Stimulated activated CD8-positive, alpha-beta memory T cell treated with anti-CD3 and anti-CD28 coated beads, Interleukin-7, amount 100 ng/mL, for 1 hour (primary cell): ENCODE results near the gene MREG.

Source experiments
- DNase-seq, 2 donors: peaks; one replicate each; pipeline ENCODE4 v3.0.0-alpha.2; 2020; ENCODE audit warnings: low read depth in 2 of 2

MREG gene

GRCh38 chr2:215919624-215920243 is 93.6 kb downstream of the MREG start:
- DNase-seq = no peak

DNA sequence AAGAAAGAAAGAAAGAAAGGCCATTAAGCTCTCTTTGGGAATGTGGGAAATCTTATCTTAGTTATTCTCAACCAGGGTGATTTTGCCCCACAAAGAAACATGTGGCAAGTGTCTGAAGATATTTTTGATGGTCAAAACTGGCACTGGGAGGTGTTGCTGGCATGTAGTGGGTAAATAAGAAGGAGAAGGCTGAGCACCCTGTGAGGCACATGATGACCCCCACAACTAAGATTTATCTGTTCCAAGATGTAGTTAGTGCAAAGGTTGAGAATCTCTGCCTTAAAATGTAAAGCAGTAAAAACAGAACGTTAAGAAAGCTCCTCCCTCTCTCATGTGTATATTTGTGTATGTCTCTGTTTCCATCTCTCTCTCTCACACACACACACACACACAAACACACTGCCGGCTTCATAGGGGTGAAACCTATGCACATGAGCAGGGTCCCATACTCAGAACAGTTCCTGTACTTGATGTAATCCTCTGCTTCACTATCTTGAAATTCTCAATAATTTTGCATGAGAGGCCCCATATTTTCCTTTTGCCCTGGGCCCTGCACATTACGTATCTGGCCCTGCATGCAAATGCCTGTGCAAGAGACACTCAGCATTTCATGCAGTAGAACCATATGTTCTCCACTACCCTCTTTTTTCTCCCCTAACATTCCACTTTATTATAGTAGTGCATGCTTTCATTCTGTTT is 94.3 kb downstream of the MREG start:
- DNase-seq = no peak

GRCh38 chr2:215917953-215918620 is 95.3 kb downstream of the MREG start:
- DNase-seq = no peak

DNA sequence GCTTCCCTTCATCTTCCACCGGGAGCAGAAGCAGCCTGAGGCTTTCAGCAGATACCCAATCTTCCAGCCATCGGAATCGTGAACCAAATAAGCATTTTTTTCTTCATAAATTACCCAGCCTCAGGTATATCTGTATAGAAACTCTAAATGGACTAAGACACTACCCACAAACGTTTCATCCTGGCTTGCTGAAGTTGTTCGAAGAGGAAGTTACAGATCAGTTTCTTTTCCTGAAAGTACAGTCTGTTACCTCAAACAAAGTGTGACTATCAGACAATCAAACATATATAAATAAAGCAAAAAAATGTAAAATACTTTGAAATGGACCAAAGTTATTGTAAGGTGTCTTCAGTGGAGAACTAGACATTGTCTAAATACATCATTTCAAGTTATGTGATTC is 97.9 kb downstream of the MREG start:
- no peak for DNase-seq

DNA sequence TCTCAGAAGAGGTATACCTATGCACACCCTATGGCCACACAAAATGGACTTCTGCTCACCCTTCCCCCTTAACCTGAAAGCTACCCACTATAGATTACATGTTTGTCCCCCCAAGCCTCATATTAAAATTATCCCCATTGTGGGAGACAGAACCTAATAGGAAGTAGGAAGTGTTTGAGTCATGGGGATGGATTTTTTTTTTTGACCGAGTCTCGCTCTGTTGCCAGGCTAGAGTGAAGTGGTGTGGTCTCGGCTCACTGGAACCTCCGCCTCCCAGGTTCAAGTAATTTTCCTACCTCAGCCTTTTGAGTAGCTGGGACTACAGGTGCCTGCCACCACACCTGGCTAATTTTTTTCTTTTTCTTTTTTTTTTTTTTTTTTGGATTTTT is 98.6 kb downstream of the MREG start:
- DNase-seq = no peak

- no peak for DNase-seq
Observed at GRCh38 chr2:215914054-215914776, 99.1 kb downstream of the MREG start.

GRCh38 chr2:215912299-215912842 is 101.0 kb downstream of the MREG start:
- no peak for DNase-seq

- no peak for DNase-seq
Observed at GRCh38 chr2:215911301-215912085, 101.9 kb downstream of the MREG start.

DNA sequence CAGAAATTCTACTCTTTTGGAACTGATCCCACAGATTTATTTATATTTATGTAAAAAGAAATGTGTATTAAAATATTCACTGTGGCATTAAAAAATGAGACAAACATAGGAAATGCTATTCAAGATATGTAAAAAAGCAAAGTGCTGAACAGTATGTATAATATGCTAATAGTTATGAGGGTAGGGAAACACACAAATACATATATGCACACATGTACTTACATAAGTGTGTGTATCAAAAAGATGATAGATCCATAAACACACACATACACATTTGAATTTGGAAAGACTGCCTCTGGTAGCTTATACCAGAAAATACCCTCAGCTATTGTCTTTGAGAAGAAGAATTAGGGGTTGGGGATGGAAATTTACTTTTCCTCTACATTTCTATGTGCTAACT is 103.2 kb downstream of the MREG start:
- DNase-seq = no peak

DNA sequence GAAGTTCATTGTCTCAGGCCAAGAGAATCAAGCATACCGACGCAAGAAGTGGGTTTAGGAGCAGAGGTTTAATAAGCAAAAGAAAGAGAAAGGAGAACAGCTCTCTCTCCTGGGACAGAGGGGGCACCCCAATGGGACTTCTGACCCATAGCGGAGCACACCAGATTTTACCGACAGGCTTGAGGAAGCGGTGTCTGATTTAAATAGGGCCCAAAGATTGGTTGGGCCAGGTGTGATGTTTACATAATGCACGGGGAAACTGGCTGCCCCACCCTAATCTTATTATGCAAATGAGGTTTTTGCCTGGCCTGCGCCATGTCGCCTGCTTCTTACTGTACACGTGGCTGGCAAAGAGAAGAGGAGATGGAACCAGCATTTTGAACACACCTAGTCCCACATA is 106.2 kb downstream of the MREG start:
- DNase-seq = no peak

- no peak for DNase-seq
Observed at GRCh38 chr2:215906458-215906857, 106.9 kb downstream of the MREG start.

GRCh38 chr2:215905691-215906090 is 107.7 kb downstream of the MREG start:
- DNase-seq = no peak

- no peak for DNase-seq
Observed at GRCh38 chr2:215904101-215904500, 109.2 kb downstream of the MREG start.

DNA sequence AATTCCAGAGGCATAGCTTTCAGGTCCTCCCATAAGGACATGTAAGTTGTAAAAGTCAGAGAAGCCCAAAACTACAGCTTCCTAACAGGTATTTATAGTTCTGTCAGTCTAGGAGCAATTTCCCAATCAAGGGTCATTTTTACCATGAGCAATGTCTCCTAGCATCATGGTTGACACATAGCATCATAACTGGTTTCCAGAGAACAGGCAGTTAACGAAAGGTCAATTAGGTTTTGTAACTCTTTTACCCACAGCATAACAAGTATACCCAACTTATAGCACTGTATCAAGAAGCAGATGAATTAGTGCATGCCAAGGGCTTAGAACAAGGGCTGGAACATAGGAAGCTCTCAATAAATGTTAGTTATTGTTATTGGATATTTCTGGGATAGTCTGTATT is 110.1 kb downstream of the MREG start:
- DNase-seq = no peak

DNA sequence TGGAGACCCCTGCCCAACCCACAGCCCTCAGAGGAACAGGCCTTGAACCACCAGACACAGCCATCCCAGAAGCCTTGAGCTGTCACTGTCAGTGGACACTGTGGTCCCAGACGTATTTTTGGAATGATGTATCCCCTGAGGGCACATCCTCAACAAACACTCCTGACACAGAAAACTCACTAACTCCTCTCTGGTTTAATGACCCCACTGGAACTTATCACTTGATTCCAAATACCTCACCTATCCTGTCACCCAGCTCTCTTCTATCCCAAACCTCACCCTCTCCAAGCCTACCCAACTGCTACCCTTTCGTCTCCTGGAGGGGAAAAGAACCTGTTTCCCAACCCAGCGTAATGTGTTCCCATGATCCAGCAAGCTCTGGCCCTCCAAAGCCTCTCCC is 111.6 kb downstream of the MREG start:
- DNase-seq = no peak

DNA sequence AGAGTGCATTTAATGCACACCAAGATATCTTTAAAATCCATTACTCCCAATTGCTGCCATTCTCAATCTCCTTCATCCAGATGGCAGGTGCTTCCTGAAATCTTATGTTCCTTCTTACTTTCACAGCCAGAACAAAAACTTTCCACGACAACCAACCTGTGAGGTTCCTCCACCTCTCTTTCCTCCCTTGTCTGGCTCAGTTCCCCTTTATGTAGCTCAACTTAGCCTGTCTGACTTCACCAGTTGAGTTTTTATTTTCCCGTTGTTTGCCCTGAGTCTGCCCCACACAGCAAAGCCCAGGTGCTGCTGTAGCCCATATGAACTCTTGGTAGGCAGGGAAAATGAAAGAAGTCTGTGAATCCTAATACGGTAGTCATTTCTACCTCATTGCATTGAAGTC is 112.5 kb downstream of the MREG start:
- DNase-seq = no peak

GRCh38 chr2:215900203-215900611 is 113.1 kb downstream of the MREG start:
- DNase-seq = no peak

DNA sequence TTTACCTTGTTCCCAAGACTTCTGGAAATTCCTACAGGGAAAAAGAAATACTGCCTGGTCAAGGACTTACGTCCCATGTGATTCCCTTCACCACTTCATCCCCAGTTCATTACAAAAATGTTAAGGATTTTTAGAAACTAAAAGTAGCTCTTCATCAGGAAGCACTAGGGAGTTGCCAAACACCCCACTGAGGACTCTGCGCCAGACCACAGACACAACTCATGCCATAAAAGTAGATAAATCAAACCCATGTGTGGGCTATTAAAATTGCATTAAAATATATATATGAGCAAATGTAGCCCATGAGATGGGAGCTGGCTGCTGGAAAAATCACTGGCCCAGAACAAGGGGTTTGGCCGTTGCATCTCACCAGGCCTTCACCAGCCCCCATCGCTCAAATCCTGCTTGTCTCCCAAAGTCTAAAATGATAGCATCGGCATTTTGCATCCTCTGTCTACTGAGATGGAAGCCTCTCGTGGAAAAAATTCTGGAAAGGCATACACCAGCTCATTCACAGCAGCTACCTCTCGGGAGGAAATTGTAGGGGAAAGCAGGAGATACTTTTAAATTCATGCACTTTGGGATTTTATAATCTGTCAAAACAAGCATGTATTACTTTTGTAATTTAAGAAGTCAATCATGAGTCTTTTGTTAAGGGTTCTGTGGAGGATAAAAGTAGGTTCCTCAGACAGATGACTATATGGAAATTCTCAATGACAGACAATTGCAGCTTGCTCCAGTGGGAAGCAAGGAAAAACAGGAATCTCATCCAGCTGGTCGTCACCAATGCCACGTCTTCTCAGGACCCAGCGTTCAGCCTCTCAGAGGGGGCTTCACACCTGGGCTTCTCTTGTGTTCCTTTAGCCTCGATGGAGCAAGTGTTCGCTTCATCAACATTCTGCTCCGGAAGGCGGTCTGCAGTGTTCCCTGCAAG is 113.9 kb downstream of the MREG start:
- no peak for DNase-seq

DNA sequence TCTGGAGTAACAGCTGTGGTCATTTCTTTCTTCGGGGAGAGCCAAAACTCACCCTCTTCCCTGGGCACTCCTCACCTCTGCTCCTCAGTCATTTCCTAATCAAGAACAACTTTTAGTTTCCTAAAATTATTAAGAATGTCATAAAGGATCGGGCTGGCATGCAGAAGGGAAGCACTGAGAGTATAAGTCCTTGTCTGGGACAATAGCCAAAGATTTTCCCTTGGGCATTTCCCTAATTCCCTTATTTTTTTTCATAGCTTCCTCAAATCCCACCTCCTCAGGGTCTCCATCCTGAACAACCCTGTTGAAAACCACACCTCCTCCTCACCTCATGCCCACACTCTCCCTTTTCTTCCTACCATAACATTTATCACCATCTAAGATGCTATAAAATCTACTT is 115.0 kb downstream of the MREG start:
- no peak for DNase-seq

DNA sequence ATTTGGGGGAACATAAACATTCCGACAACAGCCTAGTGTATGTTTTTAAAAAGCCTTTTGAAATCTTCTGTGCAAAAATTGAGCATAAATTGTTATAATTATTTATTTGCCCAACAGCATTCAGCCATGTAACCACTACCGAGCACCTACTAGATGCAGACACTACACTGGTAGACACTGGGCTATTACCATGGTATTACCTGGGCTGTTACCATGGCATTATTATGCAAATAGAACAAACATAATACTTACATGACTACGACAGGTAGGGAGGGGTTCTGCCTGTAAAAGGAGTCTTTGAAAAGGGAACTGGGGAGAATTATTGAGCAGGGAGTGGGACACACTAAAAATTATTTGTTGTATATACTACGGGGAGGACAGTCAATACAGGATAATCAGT is 116.4 kb downstream of the MREG start:
- DNase-seq = no peak
